GM15510 (cell line): Measurements from ENCODE around the gene CPEB1.
A peak's percentile ranks its signal among the peaks of the same experiment; 100 is the strongest.

Source experiments
- POLR2A ChIP-seq: IDR thresholded peaks from 3 replicates; pipeline ENCODE4 v1.6.1; 2011; ENCODE audit warnings: borderline replicate concordance; ENCODE audit not compliant: insufficient read length; ENCODE audit errors: extremely low read depth

Gene CPEB1

GRCh38 chr15:82543160-82543559 is 104.0 kb downstream of the CPEB1 start:
- no peak for TF ChIP-seq POLR2A

GRCh38 chr15:82540984-82541431 is 106.2 kb downstream of the CPEB1 start:
- no peak for TF ChIP-seq POLR2A

- peak; percentile 97 for TF ChIP-seq POLR2A
These were observed 106.8 kb downstream of the CPEB1 start, which contains the start of gene RPS17 for GRCh38 chr15:82540055-82540983. RPS17 (minus strand) TSS chr15:82540457; CDS start chr15:82540428, 29 bp downstream.

GRCh38 chr15:82539691-82540054 is 107.5 kb downstream of the CPEB1 start:
- TF ChIP-seq POLR2A = no peak

GRCh38 chr15:82538961-82539690 is 108.0 kb downstream of the CPEB1 start:
- no peak for TF ChIP-seq POLR2A

- TF ChIP-seq POLR2A = no peak
These were observed 109.7 kb downstream of the CPEB1 start for GRCh38 chr15:82537351-82537908.

- peak; percentile 3 for TF ChIP-seq POLR2A
These were observed 110.5 kb downstream of the CPEB1 start for GRCh38 chr15:82536409-82537350.

GRCh38 chr15:82535566-82536408 is 111.4 kb downstream of the CPEB1 start:
- no peak for TF ChIP-seq POLR2A

GRCh38 chr15:82533801-82534200 is 113.4 kb downstream of the CPEB1 start:
- TF ChIP-seq POLR2A = no peak

- TF ChIP-seq POLR2A = no peak
These were observed 114.1 kb downstream of the CPEB1 start for GRCh38 chr15:82532991-82533481.

GRCh38 chr15:82532383-82532990 is 114.7 kb downstream of the CPEB1 start:
- TF ChIP-seq POLR2A = no peak

- TF ChIP-seq POLR2A = no peak
These were observed 115.4 kb downstream of the CPEB1 start for GRCh38 chr15:82531496-82532382.
